ENCODE results near the gene CEP43.
"Not testable (repeated sequence)": the region's sequence is repeated elsewhere in the genome, so short reads cannot be mapped to it uniquely, and the experiment has no call there.

Gene CEP43

GRCh38 chr6:166950892-166951669, 48.1 kb upstream of the CEP43 start:
- Histone ChIP-seq H3K4me2 (ENCODE audit: low read length) (peak overlapping the region; percentile 52), H3F3A (ENCODE audit: insufficient read depth, low read length) (peaks cover 15% of the 10 kb centered on the region), H3K27ac (ENCODE audit: low read depth, low read length, poor library complexity, severe bottlenecking) (peak overlapping the region; percentile 93), H3K36me3 (ENCODE audit: insufficient read depth, low read length) (peaks cover 33% of the 10 kb centered on the region), H3K4me3 (ENCODE audit: low read depth, low read length, poor library complexity, severe bottlenecking) (peak overlapping the region; percentile 20), H3K4me1 (ENCODE audit: insufficient read depth, low read length, severe bottlenecking) (peaks cover 59% of the 10 kb centered on the region)
- H3K9me2 ChIP-seq (ENCODE audit: low read depth, low read length); H3K27me3 ChIP-seq (ENCODE audit: insufficient read depth, low read length); H2AFZ ChIP-seq (ENCODE audit: low read length); H3K9ac ChIP-seq (ENCODE audit: low read length); H3K9me3 ChIP-seq (ENCODE audit: low read length); H3K79me2 ChIP-seq (ENCODE audit: insufficient read depth, low read length); H4K20me1 ChIP-seq (ENCODE audit: insufficient read depth, low read length): not testable (repeated sequence)
- peak; percentile 62 for TF ChIP-seq CTCF (IDR thresholded peaks at IDR 0.05; ENCODE audit: low read length)

- peaks cover 15% of the 10 kb centered on the region for H3F3A ChIP-seq (ENCODE audit: insufficient read depth, low read length)
- H3K27me3 ChIP-seq (ENCODE audit: insufficient read depth, low read length): no peaks in the 10 kb centered on the region
- H3K9me2 ChIP-seq (ENCODE audit: low read depth, low read length): no peaks in the 10 kb centered on the region
- H3K36me3 ChIP-seq (ENCODE audit: insufficient read depth, low read length): peaks cover 27% of the 10 kb centered on the region
- no peak for TF ChIP-seq EZH2 (IDR thresholded peaks at IDR 0.05; ENCODE audit: borderline replicate concordance, low read length)
- no peak; the same call in 1 of the 2 replicates for TF ChIP-seq CTCF (IDR thresholded peaks at IDR 0.05; ENCODE audit: low read length)
- peaks cover 60% of the 10 kb centered on the region for H3K4me1 ChIP-seq (ENCODE audit: insufficient read depth, low read length, severe bottlenecking)
- H3K9me3 ChIP-seq (ENCODE audit: low read length): no peaks in the 10 kb centered on the region
- no peaks in the 10 kb centered on the region for H3K79me2 ChIP-seq (ENCODE audit: insufficient read depth, low read length)
- peak overlapping the region; percentile 93 for H3K27ac ChIP-seq (ENCODE audit: low read depth, low read length, poor library complexity, severe bottlenecking)
- H4K20me1 ChIP-seq (ENCODE audit: insufficient read depth, low read length): no peaks in the 10 kb centered on the region
- H3K4me2 ChIP-seq (ENCODE audit: low read length): peak overlapping the region; percentile 84
- no peak overlapping the region for H2AFZ ChIP-seq (ENCODE audit: low read length)
- peak overlapping the region; percentile 40; the same call in 1 of the 2 replicates for H3K9ac ChIP-seq (ENCODE audit: low read length)
- H3K4me3 ChIP-seq (ENCODE audit: low read depth, low read length, poor library complexity, severe bottlenecking): no peak overlapping the region
Measured at GRCh38 chr6:166951670-166952060, 47.5 kb upstream of the CEP43 start.

GRCh38 chr6:166952121-166952520, 47.1 kb upstream of the CEP43 start:
- H3K4me2 ChIP-seq (ENCODE audit: low read length): peak overlapping the region; percentile 84
- peaks cover 64% of the 10 kb centered on the region for H3K4me1 ChIP-seq (ENCODE audit: insufficient read depth, low read length, severe bottlenecking)
- no peaks in the 10 kb centered on the region for H3K79me2 ChIP-seq (ENCODE audit: insufficient read depth, low read length)

More at GRCh38 chr6:166952121-166952520, 47.1 kb upstream of the CEP43 start:
- Histone ChIP-seq H3K27me3 (ENCODE audit: insufficient read depth, low read length) (no peaks in the 10 kb centered on the region), H3K9me3 (ENCODE audit: low read length) (no peaks in the 10 kb centered on the region), H3F3A (ENCODE audit: insufficient read depth, low read length) (peaks cover 15% of the 10 kb centered on the region), H3K9ac (ENCODE audit: low read length) (peak overlapping the region; percentile 40; the same call in 1 of the 2 replicates), H3K27ac (ENCODE audit: low read depth, low read length, poor library complexity, severe bottlenecking) (peak overlapping the region; percentile 93), H2AFZ (ENCODE audit: low read length) (no peak overlapping the region), H3K9me2 (ENCODE audit: low read depth, low read length) (no peaks in the 10 kb centered on the region), H3K4me3 (ENCODE audit: low read depth, low read length, poor library complexity, severe bottlenecking) (no peak overlapping the region), H4K20me1 (ENCODE audit: insufficient read depth, low read length) (no peaks in the 10 kb centered on the region), H3K36me3 (ENCODE audit: insufficient read depth, low read length) (peaks cover 22% of the 10 kb centered on the region)
- TF ChIP-seq EZH2 (IDR thresholded peaks at IDR 0.05; ENCODE audit: borderline replicate concordance, low read length): no peak
- TF ChIP-seq CTCF (IDR thresholded peaks at IDR 0.05; ENCODE audit: low read length): no peak

Measured in OCI-LY1 (cell line).